ENCODE data around the gene SPTBN4. TPM values are rescaled to one million over a fixed set of nuclear protein-coding genes. Genes with fewer than 3 reads are reported as not detected.
"Not testable (repeated sequence)": the region's sequence is repeated elsewhere in the genome, so short reads cannot be mapped to it uniquely, and the experiment has no call there.

SPTBN4 gene
- polyA plus RNA-seq, 1 donor from 2014 or later: 12.7 TPM

GRCh38 chr19:40542202-40542859 is 75.5 kb downstream of the SPTBN4 start:
- no peak overlapping the region for H3K27ac ChIP-seq (ENCODE audit: low read length)
- no peak overlapping the region for H2AFZ ChIP-seq (ENCODE audit: low read depth, low read length)

GRCh38 chr19:40543029-40543597 is 76.3 kb downstream of the SPTBN4 start:
- Histone ChIP-seq H3F3A (ENCODE audit: insufficient read depth, low read length, poor library complexity, severe bottlenecking) (no peaks in the 10 kb centered on the region), H3K4me2 (ENCODE audit: low read length) (no peak overlapping the region), H3K9me3 (ENCODE audit: low read length) (no peaks in the 10 kb centered on the region), H3K9ac (ENCODE audit: low read length) (no peak overlapping the region), H4K20me1 (ENCODE audit: insufficient read depth) (no peaks in the 10 kb centered on the region), H3K27ac (ENCODE audit: low read length) (no peak overlapping the region), H3K4me3 (ENCODE audit: low read length) (no peak overlapping the region), H3K27me3 (ENCODE audit: insufficient read depth, low read depth, low read length) (no peaks in the 10 kb centered on the region), H3K79me2 (replicated peaks; ENCODE audit: insufficient read depth, low read length) (no peaks in the 10 kb centered on the region), H3K9me2 (ENCODE audit: insufficient read depth, low read length) (no peaks in the 10 kb centered on the region), H2AFZ (ENCODE audit: low read depth, low read length) (no peak overlapping the region), H3K36me3 (ENCODE audit: insufficient read depth, low read length) (no peaks in the 10 kb centered on the region)
- TF ChIP-seq EP300 (conservative IDR thresholded peaks at IDR 0.05; ENCODE audit: poor library complexity, severe bottlenecking): no peak
- TF ChIP-seq MXI1 (conservative IDR thresholded peaks at IDR 0.05; ENCODE audit: poor library complexity, severe bottlenecking): no peak
- TF ChIP-seq POLR2AphosphoS5 (IDR thresholded peaks at IDR 0.05): no peak

More at GRCh38 chr19:40542202-40542859, 75.5 kb downstream of the SPTBN4 start:
- Histone ChIP-seq H3K36me3 (ENCODE audit: insufficient read depth, low read length) (no peaks in the 10 kb centered on the region), H3K79me2 (replicated peaks; ENCODE audit: insufficient read depth, low read length) (no peaks in the 10 kb centered on the region), H3K4me2 (ENCODE audit: low read length) (no peak overlapping the region), H3K4me3 (ENCODE audit: low read length) (no peak overlapping the region), H3K27me3 (ENCODE audit: insufficient read depth, low read depth, low read length) (no peaks in the 10 kb centered on the region), H3F3A (ENCODE audit: insufficient read depth, low read length, poor library complexity, severe bottlenecking) (no peaks in the 10 kb centered on the region), H3K9me3 (ENCODE audit: low read length) (no peaks in the 10 kb centered on the region), H4K20me1 (ENCODE audit: insufficient read depth) (no peaks in the 10 kb centered on the region), H3K9me2 (ENCODE audit: insufficient read depth, low read length) (no peaks in the 10 kb centered on the region), H3K9ac (ENCODE audit: low read length) (no peak overlapping the region)
- TF ChIP-seq SMC3 (conservative IDR thresholded peaks at IDR 0.05; ENCODE audit: poor library complexity): no peak
- no peak for TF ChIP-seq REST (IDR thresholded peaks at IDR 0.05; ENCODE audit: borderline replicate concordance)
- no peak for TF ChIP-seq POLR2AphosphoS5 (IDR thresholded peaks at IDR 0.05)
- no peak for TF ChIP-seq MXI1 (conservative IDR thresholded peaks at IDR 0.05; ENCODE audit: poor library complexity, severe bottlenecking)
- TF ChIP-seq CTCF (IDR thresholded peaks at IDR 0.05; ENCODE audit: poor library complexity, severe bottlenecking): no peak
- TF ChIP-seq TAF1 (IDR thresholded peaks at IDR 0.05; ENCODE audit: low read depth): no peak
- TF ChIP-seq EP300 (conservative IDR thresholded peaks at IDR 0.05; ENCODE audit: poor library complexity, severe bottlenecking): no peak
- TF ChIP-seq RAD21 (conservative IDR thresholded peaks at IDR 0.05): no peak
- TF ChIP-seq EZH2 (IDR thresholded peaks at IDR 0.05; ENCODE audit: borderline replicate concordance, insufficient read depth, low read length, poor library complexity, severe bottlenecking): no peak

- H3K9me3 ChIP-seq (ENCODE audit: low read length); H3K36me3 ChIP-seq (ENCODE audit: insufficient read depth, low read length); H3K27me3 ChIP-seq (ENCODE audit: insufficient read depth, low read depth, low read length); H3K9ac ChIP-seq (ENCODE audit: low read length); H3K4me2 ChIP-seq (ENCODE audit: low read length); H4K20me1 ChIP-seq (ENCODE audit: insufficient read depth); H2AFZ ChIP-seq (ENCODE audit: low read depth, low read length); H3K27ac ChIP-seq (ENCODE audit: low read length); H3K79me2 ChIP-seq (replicated peaks; ENCODE audit: insufficient read depth, low read length); H3K4me3 ChIP-seq (ENCODE audit: low read length); H3F3A ChIP-seq (ENCODE audit: insufficient read depth, low read length, poor library complexity, severe bottlenecking); H3K9me2 ChIP-seq (ENCODE audit: insufficient read depth, low read length): not testable (repeated sequence)
These were observed 79.5 kb downstream of the SPTBN4 start for GRCh38 chr19:40546153-40546841.

- not testable (repeated sequence) for H2AFZ ChIP-seq (ENCODE audit: low read depth, low read length); H3K9me2 ChIP-seq (ENCODE audit: insufficient read depth, low read length); H3K4me3 ChIP-seq (ENCODE audit: low read length); H3F3A ChIP-seq (ENCODE audit: insufficient read depth, low read length, poor library complexity, severe bottlenecking); H3K27me3 ChIP-seq (ENCODE audit: insufficient read depth, low read depth, low read length); H3K9me3 ChIP-seq (ENCODE audit: low read length); H3K36me3 ChIP-seq (ENCODE audit: insufficient read depth, low read length); H3K79me2 ChIP-seq (replicated peaks; ENCODE audit: insufficient read depth, low read length); H4K20me1 ChIP-seq (ENCODE audit: insufficient read depth); H3K27ac ChIP-seq (ENCODE audit: low read length); H3K9ac ChIP-seq (ENCODE audit: low read length); H3K4me2 ChIP-seq (ENCODE audit: low read length)
These were observed 80.4 kb downstream of the SPTBN4 start for GRCh38 chr19:40547190-40547589.

Data from neural cell (in vitro differentiated cells).